DMS53 treated with DMSO at 0.1 percent for 48 hours (cell line): ENCODE results near the gene P4HA2.

Experiments
- DNase-seq: peaks from one replicate; lab custom pipeline; 2025; ENCODE audit not compliant: unreplicated experiment; lab: John Stamatoyannopoulos, UW

P4HA2 gene

GRCh38 chr5:132224716-132225115 lies 2.9 kb downstream of the P4HA2 start:
- DNase-seq, result no peak

GRCh38 chr5:132223861-132224260 lies 3.8 kb downstream of the P4HA2 start:
- no peak for DNase-seq

DNA sequence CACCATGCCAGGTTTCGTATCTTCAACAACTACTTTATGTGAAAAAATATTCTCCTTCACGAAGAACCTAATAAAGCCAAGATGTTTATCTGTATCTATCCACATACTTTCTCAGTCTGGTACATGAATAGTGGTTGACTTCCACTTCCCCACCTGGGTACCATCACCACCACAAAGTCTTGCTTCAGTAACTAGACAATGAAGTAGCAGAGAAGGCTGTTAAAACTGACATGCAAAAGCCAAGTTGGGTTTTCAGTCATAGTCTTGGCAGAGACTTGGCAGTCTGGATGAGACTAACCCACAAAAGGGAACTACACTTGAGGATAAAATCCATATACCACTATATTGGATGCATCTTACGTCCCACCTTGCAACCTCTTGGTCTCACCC lies 5.0 kb downstream of the P4HA2 start:
- DNase-seq, result no peak

DNA sequence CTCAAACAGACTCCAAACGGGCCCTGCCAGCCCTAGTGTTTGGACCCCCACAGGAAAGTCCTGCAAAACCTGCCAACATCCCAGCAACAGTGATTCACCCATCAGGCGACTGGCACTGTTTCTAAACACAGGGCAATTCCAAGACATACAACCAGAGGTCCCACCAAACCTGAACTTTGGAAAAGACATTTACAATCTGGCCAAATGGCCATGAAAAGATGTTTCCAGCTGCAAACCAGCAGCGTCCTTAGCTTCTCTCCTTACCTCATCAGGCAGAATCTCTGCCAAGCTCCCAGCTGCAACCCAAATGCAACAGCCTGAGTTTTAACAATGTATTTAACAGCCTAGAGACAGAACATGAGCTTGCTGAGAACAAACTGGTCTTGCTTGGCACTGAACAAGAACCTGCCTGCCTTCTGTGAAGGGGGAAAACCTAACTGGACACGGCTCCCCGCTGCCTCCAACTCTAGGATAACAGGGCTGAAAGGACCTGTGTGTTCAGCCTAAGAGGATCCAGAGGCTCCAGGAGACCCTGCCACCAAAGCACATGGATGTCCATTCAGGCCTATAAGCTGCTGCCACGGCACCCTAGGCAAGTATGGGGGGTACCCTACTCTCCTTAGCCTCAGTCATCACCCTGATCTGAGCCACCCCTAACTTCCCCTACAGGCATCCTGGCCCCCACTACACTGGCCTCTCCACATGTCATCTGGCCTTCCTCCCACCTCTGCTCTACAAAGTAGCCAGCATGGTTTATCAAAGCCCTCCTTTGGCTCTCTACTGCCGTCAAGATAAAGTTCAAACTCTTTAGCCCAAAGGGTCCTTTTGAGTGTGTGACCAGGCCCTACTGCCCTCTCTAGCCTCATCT lies 5.6 kb downstream of the P4HA2 start:
- no peak for DNase-seq

DNA sequence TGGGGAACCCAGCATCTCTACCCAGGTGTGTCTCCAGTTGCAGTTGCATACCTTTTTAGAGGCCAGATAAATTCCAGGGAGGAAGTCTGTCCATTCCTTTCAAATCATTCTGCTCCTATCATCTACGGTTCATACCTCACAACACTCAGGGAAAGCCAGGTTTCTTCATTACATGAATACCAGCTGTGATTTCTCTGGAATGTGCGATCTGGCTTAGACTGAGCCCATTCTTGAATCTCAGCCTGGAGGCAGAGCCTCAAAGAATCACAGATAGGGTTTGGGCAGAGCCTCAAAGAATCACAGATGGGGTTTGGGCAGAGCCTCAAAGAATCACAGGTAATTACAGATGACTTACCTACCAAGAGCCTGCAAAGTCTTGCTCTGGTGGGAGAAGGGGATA lies 7.2 kb downstream of the P4HA2 start:
- no peak for DNase-seq

GRCh38 chr5:132219981-132220380 lies 7.7 kb downstream of the P4HA2 start:
- no peak for DNase-seq

GRCh38 chr5:132219289-132219970 lies 8.2 kb downstream of the P4HA2 start:
- no peak for DNase-seq

DNA sequence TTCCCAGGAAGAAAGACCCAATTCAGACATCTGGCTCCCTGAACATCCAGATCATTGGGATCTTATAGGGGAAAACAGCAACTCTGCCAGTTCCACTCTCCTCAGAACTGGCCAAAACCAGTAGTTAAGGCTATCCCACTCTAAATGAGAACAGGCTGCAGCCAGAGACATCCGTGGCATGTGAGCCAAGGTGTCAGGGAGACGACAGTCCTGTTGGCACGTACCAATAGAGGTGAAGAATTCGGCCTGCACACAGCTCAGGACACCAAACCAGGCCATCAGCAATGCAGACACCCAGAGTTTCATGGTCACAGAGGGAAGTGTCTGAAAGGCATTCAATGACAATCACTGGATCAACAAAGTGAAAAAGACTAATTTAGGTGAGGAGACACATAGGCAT lies 9.3 kb downstream of the P4HA2 start:
- no peak for DNase-seq

GRCh38 chr5:132215329-132215728 lies 12.3 kb downstream of the P4HA2 start:
- no peak for DNase-seq

- no peak for DNase-seq
Measured at GRCh38 chr5:132214491-132214890, 13.2 kb downstream of the P4HA2 start.

- DNase-seq, result no peak
Measured at GRCh38 chr5:132213666-132214065, 14.0 kb downstream of the P4HA2 start.

DNA sequence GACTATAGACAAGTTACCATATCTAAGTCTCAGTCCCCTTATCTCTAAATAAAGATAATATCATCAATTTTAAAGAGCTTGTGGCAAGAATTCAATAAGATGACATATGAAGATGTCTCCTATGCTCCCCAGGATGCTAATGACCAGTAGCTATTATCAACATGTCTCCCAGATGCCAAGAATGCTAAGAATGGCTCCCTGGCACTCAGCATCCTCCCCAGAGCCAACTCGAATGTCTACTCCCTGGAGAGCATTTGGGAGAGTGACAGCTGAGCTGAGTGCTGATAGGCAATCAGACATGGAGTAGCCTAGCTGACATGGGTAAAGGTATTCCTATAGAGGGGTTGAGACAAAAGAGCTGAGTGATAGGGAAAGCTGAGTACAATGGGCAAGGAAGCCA lies 15.9 kb downstream of the P4HA2 start:
- DNase-seq, result no peak

- no peak for DNase-seq
Measured at GRCh38 chr5:132210944-132211343, 16.7 kb downstream of the P4HA2 start.

DNA sequence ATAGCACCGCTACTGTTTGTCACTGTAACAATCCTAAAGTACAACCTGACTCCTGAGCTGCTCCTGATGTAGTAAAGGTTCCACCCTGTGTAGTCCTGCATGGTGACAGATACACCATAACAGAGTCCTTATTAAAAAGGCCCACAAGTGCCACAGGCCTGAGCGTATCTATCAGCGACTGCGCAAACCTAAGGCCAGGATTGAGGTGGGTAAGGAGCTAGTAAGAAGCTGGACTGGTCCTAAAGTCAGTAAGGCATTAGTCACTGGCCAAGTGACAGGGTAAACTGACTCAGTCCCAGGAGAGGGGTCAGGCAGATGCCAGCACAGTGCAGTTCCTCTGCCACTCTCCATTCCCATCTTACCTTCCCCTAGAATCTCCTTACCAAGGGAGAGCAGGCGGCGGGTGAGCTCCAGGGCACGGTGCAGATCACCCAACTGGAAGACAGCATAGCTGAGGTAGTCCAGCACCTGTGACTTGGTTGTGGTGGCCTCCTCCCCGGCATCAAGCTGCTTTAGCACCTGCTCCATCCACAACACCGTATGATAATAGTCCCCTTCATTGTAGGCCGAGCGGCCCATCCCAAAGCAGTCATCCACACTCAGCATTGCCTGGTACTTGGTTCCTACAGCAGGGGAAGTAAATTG lies 17.6 kb downstream of the P4HA2 start:
- DNase-seq, result no peak

GRCh38 chr5:132209131-132209530 lies 18.5 kb downstream of the P4HA2 start:
- no peak for DNase-seq

DNA sequence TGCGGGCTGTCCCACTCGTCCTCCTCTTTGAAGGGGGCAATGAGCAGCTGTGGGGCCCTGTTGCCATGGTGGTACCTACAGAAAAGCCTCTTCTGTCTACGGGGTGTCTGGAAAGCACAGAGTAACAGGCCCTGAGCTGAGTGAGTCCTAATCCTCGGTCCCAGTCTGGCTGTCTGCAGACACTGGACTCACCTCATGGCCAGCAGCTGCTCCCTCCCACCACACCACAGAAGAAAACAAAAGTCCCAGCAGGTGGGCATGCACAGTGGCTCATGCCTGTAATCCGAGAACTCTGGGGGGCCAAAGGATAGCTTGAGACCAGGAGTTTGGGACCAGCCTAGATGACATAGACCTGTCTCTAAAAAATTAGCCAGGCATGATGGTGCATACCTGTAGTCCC lies 19.9 kb downstream of the P4HA2 start:
- DNase-seq, result no peak

DNA sequence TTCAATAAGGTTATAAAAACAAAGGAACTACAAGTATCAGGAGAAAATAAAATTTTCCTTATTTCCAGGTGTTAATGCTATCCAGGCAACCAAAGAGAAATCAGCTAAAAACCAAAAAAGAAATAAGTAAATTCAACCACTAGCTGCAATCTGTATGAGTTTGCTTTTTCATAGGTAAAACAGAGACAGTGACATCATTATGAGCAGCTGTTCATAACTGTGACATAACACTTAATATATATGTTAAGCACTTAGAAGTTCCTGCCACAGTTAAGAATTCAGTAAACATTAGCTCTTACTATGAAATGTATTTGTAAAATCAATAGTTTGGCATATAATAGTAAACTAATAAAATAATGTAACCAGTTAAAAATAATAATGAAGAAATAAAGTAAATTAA lies 20.9 kb downstream of the P4HA2 start:
- no peak for DNase-seq

- no peak for DNase-seq
Measured at GRCh38 chr5:132205385-132206125, 22.1 kb downstream of the P4HA2 start.

GRCh38 chr5:132204371-132205135 lies 23.1 kb downstream of the P4HA2 start:
- no peak for DNase-seq

GRCh38 chr5:132203916-132204315 lies 23.7 kb downstream of the P4HA2 start:
- no peak for DNase-seq

GRCh38 chr5:132203464-132203818 lies 24.2 kb downstream of the P4HA2 start:
- no peak for DNase-seq
